GM12878 (cell line): ENCODE results near the gene PRTFDC1. TPM values are rescaled to one million over a fixed set of nuclear protein-coding genes. Genes with fewer than 3 reads are reported as not detected.
A peak's percentile ranks its signal among the peaks of the same experiment; 100 is the strongest.

Source experiments
- BCL3 ChIP-seq: IDR thresholded peaks from 2 replicates; pipeline ENCODE4 v1.6.1; 2011; ENCODE audit warnings: borderline replicate concordance, low read depth, mild to moderate bottlenecking, moderate library complexity, low read length; ENCODE audit not compliant: insufficient read depth, poor library complexity, severe bottlenecking
- EP300 ChIP-seq, 2 experiments: fragments of 150-350 bp in 1 of 2; IDR thresholded peaks; 2 replicates each; pipeline ENCODE4 v1.6.1; 2011 to 2012; ENCODE audit warnings: low read depth in 2 of 2, low read length in 2 of 2, borderline replicate concordance in 1 of 2, improper control_type of control experiment in 1 of 2, inconsistent platforms in 1 of 2; ENCODE audit not compliant: control insufficient read depth in 1 of 2
- GABPA ChIP-seq: IDR thresholded peaks from 2 replicates; pipeline ENCODE4 v1.6.1; 2014; ENCODE audit warnings: antibody characterized with exemption, low read depth, mild to moderate bottlenecking, inconsistent platforms
- HDAC6 ChIP-seq: fragments of 200-600 bp; sonication (generic); IDR thresholded peaks from one replicate; pipeline ENCODE4 v1.8.0; 2017; ENCODE audit warnings: antibody characterized with exemption; ENCODE audit not compliant: unreplicated experiment
- IRF5 ChIP-seq: fragments of 450-650 bp; IDR thresholded peaks from 2 replicates; pipeline ENCODE4 v1.6.1; 2017; ENCODE audit warnings: borderline replicate concordance
- KDM1A ChIP-seq: fragments of 200-600 bp; sonication (generic); IDR thresholded peaks from 2 replicates; pipeline ENCODE4 v1.6.1; 2016; ENCODE audit warnings: borderline replicate concordance
- KLF5 ChIP-seq: fragments of 450-650 bp; IDR thresholded peaks from 2 replicates; pipeline ENCODE4 v1.6.1; 2014; ENCODE audit warnings: mild to moderate bottlenecking; ENCODE audit not compliant: partially characterized antibody
- PBX3 ChIP-seq: IDR thresholded peaks from 2 replicates; pipeline ENCODE4 v1.6.1; 2011; ENCODE audit warnings: mild to moderate bottlenecking, low read depth, low read length, moderate library complexity; ENCODE audit not compliant: insufficient replicate concordance
- POLR2AphosphoS2 ChIP-seq: IDR thresholded peaks from 2 replicates; pipeline ENCODE4 v1.6.1; 2011; ENCODE audit warnings: low read depth, mild to moderate bottlenecking, low read length, improper control_type of control experiment, moderate library complexity
- POU2F2 ChIP-seq: IDR thresholded peaks from 3 replicates; pipeline ENCODE4 v1.6.1; 2011; ENCODE audit warnings: low read depth, mild to moderate bottlenecking, low read length, borderline replicate concordance
- PRDM15 ChIP-seq: fragments of 450-650 bp; formaldehyde crosslinking; IDR thresholded peaks from 2 replicates; pipeline ENCODE4 v1.4.0; 2020; ENCODE audit warnings: mild to moderate bottlenecking, moderate library complexity
- RCOR1 ChIP-seq: conservative IDR thresholded peaks from 2 replicates; pipeline ENCODE4 v1.6.1; 2012; ENCODE audit warnings: low read depth, low read length, improper control_type of control experiment
- REST ChIP-seq: IDR thresholded peaks from 2 replicates; pipeline ENCODE4 v1.6.1; 2012; ENCODE audit warnings: mild to moderate bottlenecking, low read depth, low read length
- RUNX3 ChIP-seq: IDR thresholded peaks from 2 replicates; pipeline ENCODE4 v1.6.1; 2012; ENCODE audit warnings: low read length, inconsistent platforms
- TBL1XR1 ChIP-seq: IDR thresholded peaks from 2 replicates; pipeline ENCODE4 v1.6.1; 2012; ENCODE audit warnings: low read depth, low read length, improper control_type of control experiment
- polyA plus RNA-seq, 11 experiments: library from polyadenylated mRNA; depleted of rRNA in 4 of 11; unstranded in 6 of 11; stranded (reverse) in 5 of 11; fragments of >200 nt; fragmentation: Nextera tagmentation in 4 of 11; fragmentation: Illumina TruSeq in 1 of 11; extraction: Ambion mirVana in 4 of 11; extraction: Trizol in 1 of 11; gene quantifications; 1 replicate in 1 of 11; 2 replicates in 10 of 11; pipeline versions ENCODE4 v1.2.1 to v1.2.3, GENCODE V29; 2011 to 2016; ENCODE audit warnings: inconsistent platforms in 2 of 11, missing spikeins in 2 of 11, low read depth in 1 of 11
- total RNA-seq, 4 experiments: library from RNA; depleted of rRNA in 3 of 4; stranded (reverse); fragments of >200 nt in 3 of 4; fragmentation: Illumina TruSeq in 1 of 4; extraction: Trizol in 1 of 4; gene quantifications; 2 replicates each; pipeline versions ENCODE4 v1.2.1 to v1.2.3, GENCODE V29; 2013 to 2021

The PRTFDC1 gene
- total and polyA plus RNA-seq, 10 of the 15 experiments (the other 5 are each of a cell fraction or from before 2014, with no cell fraction given): 5.5 to 17.3 (median 11.3) TPM

GRCh38 chr10:24920907-24921881 is 31.2 kb downstream of the PRTFDC1 start (continued):
- TF ChIP-seq IRF5: no peak
- TF ChIP-seq HDAC6: no peak
- peak; percentile 79 for TF ChIP-seq RUNX3
- no peak for TF ChIP-seq TBL1XR1
- TF ChIP-seq PBX3: peak; percentile 41
- TF ChIP-seq BCL3: peak; percentile 72
- TF ChIP-seq KLF5: no peak
- no peak for TF ChIP-seq REST
- TF ChIP-seq GABPA: peak; percentile 31; the same call in 1 of the 2 replicates
- TF ChIP-seq PRDM15 (CRISPR knock-in tag): no peak
- no peak for TF ChIP-seq POLR2AphosphoS2
- peak; percentile 60; the same call in 1 of the 3 replicates for TF ChIP-seq POU2F2
- TF ChIP-seq EP300 (IDR thresholded peaks at IDR 0.05; ENCODE audit: borderline replicate concordance in 1 of 2, control insufficient read depth in 1 of 2, low read depth in 2 of 2, low read length in 2 of 2): peak; percentile 86 to 91
- TF ChIP-seq RCOR1: 0 out of 2 replicates have a peak, but pooled peaks have one; percentile 49
- TF ChIP-seq KDM1A: no peak
